ENCODE data around the gene CNIH2.

Gene CNIH2

GRCh38 chr11:66263785-66264184 is 14.2 kb upstream of the CNIH2 start:
- no peak for TF ChIP-seq CTCF (IDR thresholded peaks at IDR 0.05; ENCODE audit: insufficient read depth, low read depth, low read length, missing control alignments)
- no peak for DNase-seq (ENCODE audit: low read depth)
- no peak overlapping the region for H3K4me3 ChIP-seq (ENCODE audit: low read depth, low read length)

- no peak for DNase-seq (ENCODE audit: low read depth)
- no peak for TF ChIP-seq CTCF (IDR thresholded peaks at IDR 0.05; ENCODE audit: insufficient read depth, low read depth, low read length, missing control alignments)
These were observed 13.6 kb upstream of the CNIH2 start for GRCh38 chr11:66264383-66264782.

GRCh38 chr11:66264914-66265313 is 13.1 kb upstream of the CNIH2 start:
- DNase-seq (ENCODE audit: low read depth) = peak; percentile 40
- peak; percentile 49 for TF ChIP-seq CTCF (IDR thresholded peaks at IDR 0.05; ENCODE audit: insufficient read depth, low read depth, low read length, missing control alignments)
- no peak overlapping the region for H3K4me3 ChIP-seq (ENCODE audit: low read depth, low read length)

More at GRCh38 chr11:66264383-66264782, 13.6 kb upstream of the CNIH2 start:
- no peak overlapping the region for H3K4me3 ChIP-seq (ENCODE audit: low read depth, low read length)

GRCh38 chr11:66265531-66266377 is 12.2 kb upstream of the CNIH2 start:
- no peak for DNase-seq (ENCODE audit: low read depth)
- no peak overlapping the region for H3K4me3 ChIP-seq (ENCODE audit: low read depth, low read length)
- no peak for TF ChIP-seq CTCF (IDR thresholded peaks at IDR 0.05; ENCODE audit: insufficient read depth, low read depth, low read length, missing control alignments)

- DNase-seq (ENCODE audit: low read depth) = no peak
- TF ChIP-seq CTCF (IDR thresholded peaks at IDR 0.05; ENCODE audit: insufficient read depth, low read depth, low read length, missing control alignments) = no peak
- no peak overlapping the region for H3K4me3 ChIP-seq (ENCODE audit: low read depth, low read length)
These were observed 11.5 kb upstream of the CNIH2 start for GRCh38 chr11:66266378-66267038.

- no peak for TF ChIP-seq CTCF (IDR thresholded peaks at IDR 0.05; ENCODE audit: insufficient read depth, low read depth, low read length, missing control alignments)
- no peak for DNase-seq (ENCODE audit: low read depth)
- peak overlapping the region; percentile 57 for H3K4me3 ChIP-seq (ENCODE audit: low read depth, low read length)
These were observed 11.0 kb upstream of the CNIH2 start for GRCh38 chr11:66267039-66267378.
